NCI-H2081 treated with DMSO at 0.1 percent for 48 hours (cell line): ENCODE data around the gene PHEX.

Experiments used
- DNase-seq: peaks from one replicate; lab custom pipeline; 2025; lab: John Stamatoyannopoulos, UW

Gene PHEX

DNA sequence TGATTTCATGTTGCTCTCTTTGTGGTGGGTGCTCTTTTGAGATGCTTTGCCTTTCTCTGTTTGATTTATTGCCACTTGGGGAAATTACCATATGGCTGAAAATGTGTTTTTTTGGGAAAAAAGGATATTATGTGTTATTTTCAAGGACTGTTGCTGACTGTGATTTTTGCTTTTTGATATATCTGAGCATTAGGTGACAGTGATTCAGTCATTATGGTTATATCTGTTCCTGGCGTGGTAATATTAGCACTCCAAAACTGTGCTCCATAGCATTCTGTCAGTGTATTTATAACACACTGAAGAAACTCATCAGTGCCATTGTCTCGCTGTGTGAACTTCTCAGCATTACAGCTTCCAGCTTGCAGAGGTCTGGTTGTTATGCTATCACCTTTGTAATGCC, 73.8 kb downstream of the PHEX start:
- no peak for DNase-seq

DNA sequence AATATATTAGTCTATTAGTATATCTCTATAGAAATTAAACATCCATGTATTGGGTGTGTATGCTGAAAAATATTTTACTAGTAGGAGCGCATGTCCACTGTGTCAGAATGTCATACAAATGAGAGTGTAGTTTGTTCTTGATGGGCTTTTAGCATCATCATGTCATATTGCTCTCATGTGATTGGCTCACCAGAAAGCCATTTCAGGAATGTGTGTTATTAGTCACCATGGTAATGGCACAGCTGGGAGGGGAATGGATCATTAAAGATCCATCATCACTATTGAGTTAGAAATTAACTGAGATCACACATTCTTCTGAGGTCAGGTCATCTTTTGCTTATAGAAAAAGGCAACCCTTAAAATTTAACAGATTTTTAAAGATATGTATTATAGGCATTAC, 77.3 kb downstream of the PHEX start:
- DNase-seq, result no peak

DNA sequence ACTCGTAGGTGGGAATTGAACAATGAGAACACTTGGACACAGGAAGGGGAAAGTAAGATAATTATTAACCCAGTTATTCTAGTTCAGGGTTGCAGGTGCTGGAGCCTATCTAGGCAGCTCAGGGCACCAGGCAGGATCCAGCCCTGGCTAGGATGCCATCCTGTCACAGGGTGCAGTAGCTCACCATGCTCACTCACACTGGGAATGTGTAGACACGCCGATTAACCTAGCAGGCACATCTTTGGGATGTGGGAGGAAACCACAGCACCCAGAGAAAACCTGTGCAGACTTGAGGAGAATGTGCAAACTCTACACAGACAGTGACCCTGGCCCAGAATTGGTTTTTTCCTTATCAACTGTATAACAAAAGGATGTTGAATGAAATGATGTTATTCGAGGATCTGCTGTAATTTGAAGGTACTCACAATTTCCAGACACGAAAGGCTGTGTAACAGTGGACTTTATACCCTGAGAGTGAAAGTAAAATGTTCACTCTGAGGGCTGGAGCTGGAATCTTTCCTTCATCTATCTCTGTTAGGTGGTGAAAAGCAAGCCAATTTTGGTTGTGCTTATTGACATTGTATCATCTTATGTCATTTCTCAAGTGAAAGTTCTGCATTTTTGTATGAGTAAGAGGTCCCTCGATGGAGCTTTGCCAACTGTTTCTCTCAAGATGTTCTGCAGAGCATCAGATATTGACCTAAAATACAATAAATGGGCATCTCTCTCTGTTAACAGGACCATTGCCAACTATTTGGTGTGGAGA, 78.8 kb downstream of the PHEX start:
- no peak for DNase-seq

DNA sequence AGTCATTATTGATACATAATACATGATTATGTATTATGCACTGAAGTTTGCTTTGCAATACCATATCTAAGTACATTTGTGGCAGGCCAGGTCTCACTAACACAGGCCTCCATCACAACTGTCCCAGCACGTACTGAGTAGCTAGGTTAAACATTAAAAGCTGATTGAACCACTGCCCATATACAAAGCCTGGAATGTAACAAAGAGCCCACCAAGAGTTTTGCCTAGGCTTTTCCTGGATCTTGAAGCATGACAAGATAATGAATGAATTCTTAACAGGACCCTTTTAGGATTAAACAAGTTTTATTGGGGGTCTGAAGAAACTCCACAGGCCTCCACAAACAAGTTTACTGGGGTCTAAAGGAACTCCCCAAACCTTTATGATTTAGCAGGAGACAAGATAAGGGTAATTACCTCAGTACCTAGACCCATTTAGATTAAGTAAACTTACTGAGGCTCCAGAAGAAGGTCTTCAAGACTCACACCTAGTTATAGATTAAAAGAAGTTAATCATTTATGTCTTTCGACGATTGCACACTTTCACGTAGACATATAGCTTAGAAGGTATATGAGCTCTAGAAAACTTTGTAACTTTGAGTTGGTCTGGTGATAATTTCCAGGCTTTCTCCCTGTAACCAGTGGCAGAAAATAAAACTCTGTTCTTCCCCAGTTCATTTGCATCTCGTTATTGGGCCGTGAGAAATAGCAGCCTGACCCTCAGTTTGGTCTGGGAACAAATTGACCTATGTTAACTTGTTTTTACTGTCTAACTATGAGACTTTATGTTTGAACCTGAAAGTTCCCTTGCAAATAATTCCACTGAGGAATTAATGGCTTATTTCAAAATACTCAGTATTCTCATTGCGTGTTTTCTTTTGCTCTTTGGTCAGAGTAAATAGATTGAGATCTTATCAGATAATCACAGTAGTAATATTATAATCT, 84.8 kb downstream of the PHEX start:
- no peak for DNase-seq

DNA sequence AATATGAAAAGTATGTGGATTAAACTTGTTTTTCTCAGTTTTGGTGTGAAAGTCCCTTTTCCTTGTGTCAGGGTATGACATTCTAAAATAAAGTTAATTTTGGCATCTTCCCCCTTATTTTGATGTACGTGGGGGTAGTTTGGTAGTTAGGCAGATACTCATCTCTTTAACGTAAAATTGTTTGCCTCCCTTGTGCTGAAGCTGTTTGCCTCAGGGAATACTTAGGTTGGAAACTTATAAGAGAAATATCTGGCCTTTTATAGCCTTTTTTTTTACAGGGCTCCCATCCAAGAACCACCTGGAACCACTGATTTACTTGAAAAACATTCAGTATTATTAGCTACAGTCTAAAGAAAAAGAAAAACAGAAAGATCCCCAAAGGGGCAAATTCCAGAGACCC, 85.5 kb downstream of the PHEX start:
- DNase-seq, result no peak

DNA sequence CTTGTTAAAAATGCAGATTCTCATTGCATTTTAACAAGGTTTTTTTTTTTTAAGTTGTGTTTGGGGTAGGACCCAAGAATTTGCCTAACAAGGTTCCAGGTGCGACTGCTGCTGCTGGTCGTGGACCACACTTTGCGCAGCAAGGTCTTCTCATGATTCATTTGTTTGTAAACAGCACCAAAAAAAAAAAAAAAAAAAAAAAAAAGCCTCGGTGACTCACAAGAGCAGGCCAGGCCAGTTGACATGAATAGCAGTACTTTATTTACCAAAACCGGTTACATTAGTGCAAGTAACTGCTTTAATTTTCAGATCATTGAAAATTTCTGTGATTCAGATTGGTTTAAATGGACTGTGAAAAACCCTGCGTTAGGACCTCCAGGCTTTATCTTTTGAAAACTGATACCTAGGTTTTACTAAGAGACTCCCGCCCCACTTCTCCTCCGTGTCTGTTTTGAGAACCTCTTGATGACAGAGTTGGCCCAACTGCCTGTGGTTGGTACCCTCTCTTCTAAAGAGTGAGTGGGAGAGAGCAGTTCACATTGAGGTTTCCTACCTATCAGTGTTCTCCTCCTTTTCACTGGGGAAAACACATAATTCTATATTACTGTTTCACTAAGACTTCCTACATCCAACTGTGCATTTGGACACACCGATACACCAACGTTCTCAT, 86.2 kb downstream of the PHEX start:
- DNase-seq, result no peak

DNA sequence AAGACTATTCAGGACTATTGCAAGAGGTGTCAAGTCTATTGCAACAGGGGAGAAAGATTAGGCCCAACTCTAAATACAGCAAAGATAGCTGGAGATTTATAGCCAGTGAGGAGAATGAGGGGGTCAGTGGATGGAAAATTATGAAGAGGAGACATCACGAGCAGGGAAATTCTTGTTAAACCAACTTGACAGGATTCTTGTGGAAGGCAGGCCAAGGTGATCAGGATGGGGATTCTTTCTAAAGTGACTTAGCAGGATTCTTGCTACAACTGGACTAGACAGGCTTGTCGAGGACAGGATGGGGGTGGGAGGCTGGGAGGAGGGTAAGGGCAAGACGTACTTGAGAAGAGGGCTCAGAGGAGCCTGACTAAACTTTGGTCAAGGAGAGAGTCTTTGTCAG, 89.0 kb downstream of the PHEX start:
- no peak for DNase-seq

DNA sequence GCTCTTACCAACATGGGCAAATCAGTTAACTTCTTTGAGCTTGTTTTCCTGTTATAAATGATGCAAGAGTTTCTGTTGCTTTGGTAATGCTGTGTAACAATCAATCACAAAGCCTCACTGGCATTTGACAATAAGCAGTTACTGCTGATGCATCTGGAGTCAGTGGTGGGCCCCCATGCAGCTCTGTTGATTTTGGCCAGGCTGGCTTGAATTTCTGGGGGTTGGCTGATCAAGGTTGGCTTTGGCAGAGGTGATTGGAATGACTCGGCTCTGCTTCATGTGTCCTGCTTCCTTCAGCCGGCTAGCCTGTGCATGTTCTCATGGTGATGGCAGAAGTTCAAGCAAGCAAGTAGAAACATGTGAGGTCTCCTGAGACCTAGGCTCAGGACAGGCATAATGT, 90.4 kb downstream of the PHEX start:
- no peak for DNase-seq

DNA sequence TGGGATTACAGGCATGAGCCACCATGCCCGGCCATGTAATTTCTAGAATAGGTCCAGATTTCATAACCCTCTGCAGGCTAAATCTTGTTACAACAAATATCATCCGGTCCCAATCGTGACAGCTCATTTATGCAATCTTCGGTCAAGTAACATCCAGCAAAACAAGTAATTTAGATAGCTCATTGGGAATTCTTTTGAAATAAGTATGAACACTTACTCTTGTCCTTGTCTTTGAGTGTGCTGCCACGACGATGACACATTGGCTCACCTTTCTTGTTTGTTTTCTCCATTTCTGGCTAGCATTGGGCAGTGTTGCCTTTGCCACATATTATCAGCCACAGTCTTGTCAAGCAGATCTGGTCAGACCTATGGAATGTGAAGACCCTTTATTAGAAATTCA, 92.0 kb downstream of the PHEX start:
- no peak for DNase-seq

DNA sequence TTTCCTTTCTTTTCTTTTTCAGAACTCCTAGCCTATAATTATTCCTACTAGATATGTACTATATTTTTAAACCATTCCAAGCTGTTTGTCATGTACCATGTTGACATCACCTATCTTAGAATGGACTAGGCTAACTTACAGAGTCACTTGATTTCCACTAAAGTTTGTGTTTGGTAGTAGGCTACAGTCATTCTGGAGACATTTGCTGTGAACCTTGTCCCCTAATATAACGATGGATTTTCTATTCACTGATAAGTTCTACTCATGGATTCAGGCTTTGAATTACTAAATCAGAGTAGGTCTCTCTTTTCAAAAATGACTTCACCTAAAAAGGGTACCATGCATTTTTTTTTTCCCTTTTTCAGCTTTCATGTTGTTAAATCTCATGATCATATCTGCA, 93.4 kb downstream of the PHEX start:
- no peak for DNase-seq

DNA sequence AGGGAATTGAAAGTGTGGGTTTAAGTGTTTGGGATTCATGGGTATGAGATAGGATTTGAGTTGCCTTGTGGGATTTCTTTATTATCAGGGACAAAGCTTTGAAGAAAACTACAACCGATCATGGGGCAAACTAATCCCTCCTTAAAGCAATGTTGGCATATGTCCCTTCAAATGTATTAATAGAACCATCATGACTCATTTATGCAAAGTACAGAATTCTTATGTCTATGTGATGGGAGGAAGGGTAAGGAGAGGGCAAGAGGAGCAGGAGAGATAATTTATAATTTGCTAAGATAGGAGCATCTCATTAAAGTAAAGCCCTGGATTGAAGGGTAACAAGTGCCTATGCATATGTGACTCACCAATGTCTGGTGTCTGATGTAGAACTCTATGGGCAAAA, 94.2 kb downstream of the PHEX start:
- DNase-seq, result no peak

DNA sequence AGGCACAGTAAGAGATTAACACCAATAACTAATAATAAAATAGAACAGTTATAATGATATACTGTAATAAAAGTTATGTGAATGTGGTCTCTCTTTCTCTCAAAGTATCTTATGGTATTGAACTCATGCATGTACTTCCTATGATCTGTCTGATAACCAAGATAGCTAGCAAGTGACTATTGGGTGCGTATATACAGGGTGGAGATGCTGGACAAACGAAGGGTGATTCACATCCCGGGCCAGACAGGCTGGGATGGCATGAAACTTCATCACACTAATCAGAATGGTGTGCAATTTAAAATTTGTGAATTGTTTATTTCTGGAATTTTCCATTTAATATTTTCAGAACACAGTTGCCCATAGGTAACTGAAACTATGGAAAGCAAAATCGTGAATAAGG, 96.8 kb downstream of the PHEX start:
- no peak for DNase-seq

DNA sequence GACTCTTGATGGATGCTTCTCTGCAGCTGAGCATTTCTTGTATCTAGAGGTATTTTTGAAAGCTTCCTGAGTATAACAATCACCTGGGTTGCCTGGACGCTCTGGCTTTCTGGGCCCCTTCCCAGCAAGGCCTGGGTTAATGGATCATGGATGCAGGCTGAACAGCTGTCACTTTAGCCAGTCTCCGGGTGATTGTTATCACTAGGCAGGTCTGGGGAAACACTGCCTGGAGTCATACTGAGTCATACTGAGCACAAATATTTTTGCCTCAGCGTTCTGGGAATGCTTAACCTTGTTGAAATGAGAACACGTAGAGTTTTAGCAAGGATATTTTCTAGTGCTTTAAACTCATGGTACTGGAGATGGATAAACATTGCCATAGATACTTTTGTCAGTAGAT, 102.6 kb downstream of the PHEX start:
- no peak for DNase-seq

DNA sequence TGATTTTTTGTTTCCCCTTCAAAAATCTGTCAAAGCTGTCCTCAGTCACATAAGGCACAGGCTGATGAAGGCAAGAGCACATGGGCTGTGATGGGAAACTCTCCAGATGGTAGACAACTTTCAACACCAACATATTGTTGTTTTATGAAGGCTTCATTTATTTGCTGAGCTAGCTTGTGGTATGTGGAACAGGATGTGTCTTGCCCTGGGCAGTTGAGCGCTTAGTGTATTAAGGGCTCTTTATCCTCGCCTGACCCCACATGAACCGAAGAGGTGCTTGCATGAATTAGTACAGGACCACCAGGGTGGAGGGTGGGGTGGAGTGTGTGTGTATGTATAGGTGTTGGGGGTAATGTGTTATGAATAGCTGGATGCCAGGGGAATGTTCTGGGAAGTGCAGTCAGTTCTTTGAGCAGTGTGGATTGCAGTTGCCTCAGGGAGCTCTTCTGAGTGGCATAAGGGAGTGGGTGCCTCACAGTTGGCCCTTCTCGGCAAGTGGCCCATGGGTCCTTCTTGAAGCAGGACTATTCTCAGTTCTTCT, 103.1 kb downstream of the PHEX start:
- no peak for DNase-seq

DNA sequence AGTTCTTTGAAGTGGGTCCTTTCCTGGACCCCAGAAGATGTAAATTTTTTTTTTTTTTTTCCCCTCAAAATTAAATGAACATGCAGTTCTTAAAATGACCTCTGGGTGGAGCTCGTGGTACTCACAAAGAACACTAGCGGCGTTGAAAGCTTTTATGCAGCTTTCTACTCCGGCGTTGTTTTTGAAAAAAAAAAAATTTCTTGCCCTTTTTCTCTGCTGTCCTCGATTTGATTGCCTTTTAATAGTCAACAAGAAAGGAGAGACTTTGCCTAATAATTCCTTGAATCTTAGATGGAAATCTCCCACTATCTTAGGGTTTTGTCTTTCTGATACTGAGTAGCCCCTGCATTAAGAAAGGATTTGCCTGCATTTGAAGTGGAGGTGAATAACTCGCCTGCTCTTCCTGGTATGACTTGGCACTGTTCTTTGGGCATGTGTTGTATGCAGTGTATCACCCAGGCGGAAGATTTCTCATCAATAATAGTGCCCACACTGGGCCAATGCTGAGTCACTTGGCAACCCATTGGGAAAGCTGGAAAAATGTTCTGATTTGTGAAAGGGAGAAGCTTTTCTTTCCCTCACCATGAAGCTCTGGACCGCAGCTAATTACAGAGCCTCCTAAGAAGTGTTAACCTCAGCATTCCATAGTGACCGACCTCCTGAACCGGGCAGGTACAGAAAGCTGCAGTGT, 104.0 kb downstream of the PHEX start:
- DNase-seq, result peak; percentile 35

DNA sequence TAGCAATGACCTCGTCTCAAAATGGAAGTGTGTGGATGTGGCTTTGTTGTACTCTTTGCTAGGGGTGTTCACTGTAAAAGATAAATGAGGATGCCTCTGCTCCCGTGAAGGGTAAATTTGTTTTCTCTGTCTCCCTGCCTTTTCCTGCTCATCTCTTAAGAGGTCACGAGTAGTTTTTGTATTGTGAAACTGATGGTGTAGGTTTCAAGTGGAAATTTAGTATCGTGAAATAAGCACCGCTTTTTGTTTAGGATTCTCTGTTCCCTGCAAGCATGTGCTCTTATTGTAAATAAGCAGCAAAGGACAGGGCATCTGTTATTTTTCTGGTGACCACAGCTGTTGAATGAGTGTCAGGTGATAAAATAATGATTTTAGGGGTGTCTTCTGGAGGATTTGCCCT, 104.6 kb downstream of the PHEX start:
- DNase-seq, result no peak

DNA sequence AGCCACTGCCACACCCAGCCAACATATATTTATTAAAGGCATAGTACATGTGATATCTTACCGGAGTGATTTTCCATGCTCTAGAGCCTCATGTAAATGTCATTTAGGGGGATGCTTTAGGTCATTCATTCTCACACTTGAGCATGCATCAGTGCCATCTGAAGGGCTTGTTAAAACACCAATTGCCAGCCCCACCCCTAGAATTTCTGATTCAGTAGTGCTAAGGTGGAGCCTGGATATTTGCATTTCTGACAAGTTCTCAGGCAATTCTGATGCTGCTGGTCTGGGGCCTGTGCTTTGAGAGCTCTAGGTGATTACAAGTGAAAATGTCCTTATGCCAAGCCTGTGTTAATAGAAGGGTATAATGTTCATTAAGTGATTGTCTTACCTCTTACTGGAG, 107.7 kb downstream of the PHEX start:
- DNase-seq, result no peak

DNA sequence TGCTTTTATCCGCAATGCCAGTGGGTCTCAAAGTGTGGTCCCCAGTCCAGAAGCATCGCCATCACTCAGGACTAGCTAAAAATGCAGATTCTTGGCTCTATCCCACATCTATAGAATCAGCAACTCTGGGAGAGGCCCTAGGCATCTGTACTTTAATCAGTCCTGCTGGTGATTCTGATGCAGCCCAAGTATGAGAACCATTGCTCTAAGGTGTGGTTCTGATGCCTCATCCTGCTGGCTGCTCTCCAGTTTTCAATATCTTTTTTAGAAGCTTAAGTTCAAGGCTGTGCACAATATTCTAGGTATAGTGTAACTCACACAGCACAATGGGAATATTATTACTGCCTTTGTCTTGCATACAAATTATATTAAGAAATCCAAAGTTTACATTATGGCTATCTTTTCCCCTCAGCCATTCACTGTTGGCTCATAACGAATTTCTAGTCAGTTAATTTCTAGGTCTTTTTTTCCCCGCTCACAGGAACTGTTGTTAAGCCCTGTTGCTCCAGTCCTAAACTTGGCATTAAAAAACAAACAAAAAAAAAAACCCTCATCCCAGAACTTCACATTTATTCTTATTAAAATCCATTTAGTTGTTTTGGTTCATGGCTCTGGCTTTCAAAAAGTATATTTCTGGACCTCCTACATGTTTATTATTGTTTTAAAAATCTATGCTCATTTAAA, 109.1 kb downstream of the PHEX start:
- no peak for DNase-seq

DNA sequence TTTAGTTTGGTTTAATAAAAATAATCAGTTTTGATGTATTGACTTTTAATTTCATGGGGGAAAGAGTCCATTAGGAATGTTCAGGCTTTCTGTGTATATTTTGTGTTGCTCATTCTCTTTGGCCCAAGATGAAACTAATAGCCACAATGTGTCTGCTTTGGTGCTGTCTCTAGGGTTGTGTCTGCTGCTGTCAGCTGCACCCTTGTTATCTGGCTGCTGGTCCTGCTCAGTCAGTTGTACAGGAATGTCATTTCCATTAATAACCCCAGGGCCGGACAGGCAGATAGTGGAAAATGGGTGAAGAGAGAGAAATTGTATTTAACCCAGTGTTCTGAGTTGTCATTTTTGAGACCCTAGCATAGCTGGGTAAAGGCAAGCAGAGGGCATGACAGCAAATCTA, 115.1 kb downstream of the PHEX start:
- DNase-seq, result no peak

DNA sequence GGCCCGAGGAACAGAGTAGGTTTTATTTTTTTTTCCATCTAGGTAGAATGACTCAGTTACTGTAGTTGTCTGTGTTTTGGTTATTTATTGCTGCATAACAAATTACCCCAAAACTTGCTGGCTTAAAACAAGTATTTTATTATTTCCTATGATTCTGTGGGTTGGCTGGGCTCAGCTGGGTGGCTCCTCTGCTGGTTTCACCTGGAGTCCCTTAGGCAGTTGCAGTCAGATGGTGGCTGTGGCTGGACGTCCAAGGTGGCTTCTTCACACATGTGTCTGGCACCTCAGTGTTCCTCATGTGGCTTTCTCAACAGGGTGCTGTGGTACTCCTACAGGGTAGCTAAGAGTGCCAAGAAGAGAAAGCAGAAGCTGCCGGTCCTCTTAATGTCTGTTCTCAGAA, 115.8 kb downstream of the PHEX start:
- no peak for DNase-seq

DNA sequence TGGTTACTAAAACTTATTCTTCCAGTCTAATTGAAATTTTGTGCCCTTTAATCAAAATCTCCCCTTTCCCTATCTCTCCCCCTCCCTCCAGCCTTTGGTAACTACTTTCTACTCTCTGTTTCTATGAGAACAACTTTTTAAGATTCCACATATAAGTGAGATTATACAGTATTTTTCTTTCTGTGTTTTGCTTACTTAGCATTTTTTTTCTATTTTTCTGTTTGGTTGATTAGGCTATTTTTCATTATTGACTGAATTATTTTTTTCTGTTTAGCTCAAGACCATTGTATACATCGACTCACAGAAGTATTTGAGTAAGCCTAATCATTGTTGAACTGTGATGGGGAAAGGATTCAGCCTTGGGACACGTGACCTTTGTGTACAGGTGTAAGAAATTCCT, 116.4 kb downstream of the PHEX start:
- DNase-seq, result no peak
